HTERT RPE-1 (cell line): Measurements from ENCODE around the gene SOX6.

Experiments used
- in situ Hi-C: fragments of 300-500 bp; cut with MboI; formaldehyde crosslinking; loops from 4 replicates; pipeline ENCODE4 v1.14.3; 2020; ENCODE audit warnings: low sequenced_read_pairs

SOX6 gene

GRCh38 chr11:16279524-16279923 lies 76.8 kb downstream of the SOX6 start:
- in situ Hi-C loops: no loop called here

- in situ Hi-C loops: no loop called here
These were observed 77.4 kb downstream of the SOX6 start for GRCh38 chr11:16278979-16279378.

DNA sequence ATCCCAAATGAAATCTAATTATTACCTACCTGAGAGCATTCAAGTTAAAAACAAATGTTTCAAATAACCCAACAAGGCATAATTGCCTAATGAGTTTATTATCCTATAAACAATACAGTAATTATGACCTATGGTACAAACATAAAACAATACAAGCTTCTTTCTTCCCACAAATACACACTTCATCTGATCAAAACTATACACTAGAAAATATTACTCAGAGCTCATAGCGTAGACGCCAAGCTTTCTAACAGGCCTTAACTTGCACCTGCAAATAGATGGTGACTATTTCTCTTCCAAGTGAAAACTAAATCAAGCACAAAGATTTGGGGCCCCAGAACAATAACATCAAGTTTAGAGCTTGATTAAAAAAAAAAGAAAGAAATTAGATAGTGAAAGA lies 78.1 kb downstream of the SOX6 start:
- in situ Hi-C loops: no loop called here

- in situ Hi-C loops: no loop called here
These were observed 80.1 kb downstream of the SOX6 start for GRCh38 chr11:16276251-16276650.

DNA sequence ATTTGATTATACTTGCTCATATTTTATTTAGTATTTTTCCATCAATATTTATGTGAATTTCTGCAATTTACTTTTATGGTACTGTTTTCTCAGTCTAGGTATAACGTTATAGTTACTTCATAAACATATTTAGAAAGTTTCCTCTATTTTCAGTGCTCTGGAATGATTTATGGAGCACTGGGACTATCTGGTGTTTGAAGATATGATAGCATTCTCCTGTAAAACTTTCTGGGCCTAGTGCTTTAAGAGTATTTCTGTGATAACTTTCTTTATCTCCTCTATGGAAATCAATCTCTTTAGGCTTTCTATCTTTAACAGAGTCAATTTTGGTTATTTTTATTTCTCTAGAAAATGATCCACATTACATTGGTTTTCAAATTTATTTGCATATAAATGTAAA lies 85.1 kb downstream of the SOX6 start:
- in situ Hi-C loops: no loop called here

DNA sequence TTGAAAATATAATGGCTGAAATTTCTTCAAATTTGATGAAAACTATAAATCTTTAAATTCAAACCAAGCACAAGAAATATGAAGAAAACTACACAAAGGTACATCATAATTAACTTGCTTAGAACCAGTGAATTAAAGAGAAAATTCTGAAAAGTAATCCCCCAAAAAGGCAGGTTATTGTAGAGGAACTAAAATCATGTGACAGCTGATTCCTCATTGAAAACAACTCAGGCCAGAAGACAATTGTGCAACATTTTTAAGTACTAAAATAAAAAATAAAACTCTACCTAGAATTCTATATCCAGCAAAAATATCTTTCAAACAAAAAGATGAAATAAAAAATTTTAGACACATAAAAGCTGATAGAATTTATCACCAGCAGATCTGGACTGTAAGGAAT lies 90.3 kb downstream of the SOX6 start:
- in situ Hi-C loops: no loop called here

DNA sequence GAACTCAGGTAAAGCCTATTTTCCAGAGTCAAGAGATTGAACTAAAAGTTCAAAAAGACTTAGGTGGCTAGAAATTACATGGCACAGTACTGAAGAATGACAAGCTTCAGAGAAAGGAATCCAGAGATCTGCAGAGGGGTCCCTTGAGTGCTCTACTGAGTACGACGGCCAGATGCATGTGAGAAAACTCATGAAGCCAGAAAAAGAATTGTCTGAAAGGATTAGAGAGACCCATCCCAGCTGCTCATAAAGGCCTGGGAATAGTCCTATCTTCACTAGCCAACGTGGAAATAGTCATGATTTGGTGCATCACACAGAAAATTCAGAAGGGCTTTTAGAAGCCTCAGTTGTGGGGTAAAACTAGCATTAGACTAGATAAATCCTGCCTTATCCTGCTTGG lies 91.3 kb downstream of the SOX6 start:
- in situ Hi-C loops: no loop called here

DNA sequence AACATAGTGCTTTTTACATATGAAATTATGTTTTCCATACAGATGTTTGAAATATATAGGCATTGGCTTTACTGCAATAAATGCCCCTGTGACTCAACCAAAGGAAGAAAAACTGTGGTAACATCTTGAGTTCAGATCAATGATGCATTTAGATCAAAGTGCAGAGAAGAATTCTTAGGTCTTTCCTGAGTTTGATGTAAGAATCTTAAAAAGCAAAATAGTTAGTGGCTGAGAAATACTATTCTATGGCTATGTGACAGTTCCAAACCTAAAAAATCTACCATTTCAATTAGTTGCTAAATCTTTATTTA lies 93.7 kb downstream of the SOX6 start:
- in situ Hi-C loops: no loop called here

DNA sequence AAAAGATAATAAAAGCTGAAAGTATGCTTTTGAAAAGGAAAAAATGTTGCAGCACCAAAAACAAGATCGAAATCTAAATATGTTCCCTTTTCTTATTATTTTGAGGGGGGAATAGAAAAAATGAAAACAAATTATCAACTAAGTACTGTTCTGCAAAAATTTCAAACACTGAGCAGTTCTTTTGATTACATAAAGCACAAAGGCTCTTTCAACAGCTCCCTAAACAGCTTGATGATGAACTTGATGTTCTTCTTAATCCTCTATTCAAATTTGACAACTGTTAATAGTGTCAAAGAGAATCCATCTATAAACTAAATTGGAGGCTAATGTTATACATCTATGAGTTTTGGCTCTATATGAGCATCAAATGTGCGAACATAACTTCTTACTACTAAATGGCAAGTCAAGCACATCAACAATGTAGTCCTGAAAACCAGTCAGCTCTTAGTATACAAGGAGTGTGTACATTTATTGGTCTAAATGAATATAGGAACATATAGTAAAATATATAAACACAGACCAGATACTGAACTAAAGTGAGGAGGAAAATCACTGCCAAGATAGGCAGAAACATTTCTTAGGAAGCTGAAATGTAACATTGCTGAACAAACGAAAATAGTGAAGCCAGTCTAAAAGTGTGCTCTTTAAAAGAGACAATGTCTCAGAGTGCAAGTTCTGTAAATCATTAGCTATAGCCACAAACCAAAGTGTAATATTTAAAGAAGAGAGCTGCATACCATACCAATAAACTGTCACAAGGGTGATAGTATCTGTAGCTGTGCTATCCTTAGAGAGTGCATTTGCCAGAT lies 94.3 kb downstream of the SOX6 start:
- in situ Hi-C loops: no loop called here

- in situ Hi-C loops: no loop called here
These were observed 104.0 kb downstream of the SOX6 start for GRCh38 chr11:16252373-16252772.

DNA sequence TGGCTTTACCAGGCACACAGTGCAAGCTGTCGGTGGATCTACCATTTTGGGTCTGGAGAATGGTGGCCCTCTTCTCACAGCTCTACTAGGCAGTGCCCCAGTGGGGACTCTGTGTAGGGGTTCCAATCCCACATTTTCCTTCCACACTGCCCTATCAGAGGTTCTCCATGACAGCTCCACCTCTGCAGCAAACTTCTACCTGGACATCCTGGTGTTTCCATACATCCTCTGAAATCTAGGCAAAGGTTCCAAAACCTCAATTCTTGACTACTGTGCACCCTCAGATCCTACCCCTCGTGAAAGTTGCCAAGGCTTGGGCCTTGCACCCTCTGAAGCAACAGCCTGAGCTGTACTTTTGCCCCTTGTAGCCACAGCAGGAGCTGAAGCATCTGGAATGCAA lies 108.1 kb downstream of the SOX6 start:
- in situ Hi-C loops: no loop called here

DNA sequence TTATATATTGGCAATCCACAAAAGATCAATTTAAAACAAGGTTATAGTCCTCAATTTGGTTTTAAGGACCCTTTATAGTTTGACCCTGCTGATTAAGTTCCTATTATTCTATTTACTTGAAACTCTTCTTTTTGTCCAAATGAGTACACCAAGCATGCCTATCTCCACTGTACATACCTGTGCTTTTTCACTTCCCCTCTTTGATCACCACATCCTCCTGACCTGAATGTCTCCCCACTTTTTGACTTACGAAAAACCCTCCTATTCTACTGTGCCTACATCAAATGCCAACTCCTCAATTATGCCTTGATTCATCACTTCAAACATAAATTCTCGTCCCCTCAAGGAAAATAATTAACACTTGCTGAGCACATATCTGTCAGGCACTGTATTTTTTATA lies 113.5 kb downstream of the SOX6 start:
- in situ Hi-C loops: no loop called here

DNA sequence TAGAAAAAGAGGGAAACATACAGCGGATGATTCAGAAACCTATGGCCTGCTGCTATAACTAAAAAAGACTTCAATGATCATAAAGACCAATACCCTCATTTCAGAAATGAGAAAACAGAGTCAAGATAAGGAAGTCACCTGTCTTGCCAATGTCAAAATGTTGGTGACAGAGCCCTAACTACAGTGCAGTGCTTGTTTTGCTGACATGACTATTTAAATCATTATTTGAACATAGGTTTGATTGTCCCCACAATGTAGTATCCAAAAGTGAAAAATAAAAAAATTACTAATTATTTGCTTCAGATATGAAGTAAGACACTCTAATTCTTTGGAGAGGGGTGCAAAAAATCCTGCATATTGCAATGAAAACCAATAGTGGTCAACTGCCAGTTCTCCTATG lies 115.7 kb downstream of the SOX6 start:
- in situ Hi-C loops: no loop called here

- in situ Hi-C loops: no loop called here
These were observed 116.9 kb downstream of the SOX6 start for GRCh38 chr11:16239141-16240105.

- in situ Hi-C loops: no loop called here
These were observed 130.1 kb downstream of the SOX6 start for GRCh38 chr11:16226245-16226644.

DNA sequence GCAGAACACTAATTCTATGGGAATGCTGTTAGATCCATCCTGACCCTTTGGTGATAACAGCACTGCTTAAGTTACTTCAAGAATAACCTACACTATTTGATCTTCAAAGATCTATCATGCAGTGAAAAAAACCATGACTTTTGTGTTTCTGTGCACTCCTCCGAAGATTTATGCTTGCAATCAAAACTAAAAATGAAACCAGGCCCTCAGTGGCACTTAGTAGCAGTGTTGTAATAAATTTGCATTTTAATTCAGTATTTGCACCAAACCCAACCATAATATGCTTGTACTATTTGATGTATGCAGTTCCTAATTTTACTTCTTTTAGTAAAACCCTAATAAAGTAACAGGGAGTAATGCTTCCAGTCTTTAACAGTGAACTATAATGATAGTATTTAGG lies 130.7 kb downstream of the SOX6 start:
- in situ Hi-C loops: no loop called here

GRCh38 chr11:16223558-16223957 lies 132.8 kb downstream of the SOX6 start:
- in situ Hi-C loops: no loop called here

GRCh38 chr11:16217631-16218030 lies 138.7 kb downstream of the SOX6 start:
- in situ Hi-C loops: no loop called here

GRCh38 chr11:16216831-16217230 lies 139.5 kb downstream of the SOX6 start:
- in situ Hi-C loops: no loop called here

DNA sequence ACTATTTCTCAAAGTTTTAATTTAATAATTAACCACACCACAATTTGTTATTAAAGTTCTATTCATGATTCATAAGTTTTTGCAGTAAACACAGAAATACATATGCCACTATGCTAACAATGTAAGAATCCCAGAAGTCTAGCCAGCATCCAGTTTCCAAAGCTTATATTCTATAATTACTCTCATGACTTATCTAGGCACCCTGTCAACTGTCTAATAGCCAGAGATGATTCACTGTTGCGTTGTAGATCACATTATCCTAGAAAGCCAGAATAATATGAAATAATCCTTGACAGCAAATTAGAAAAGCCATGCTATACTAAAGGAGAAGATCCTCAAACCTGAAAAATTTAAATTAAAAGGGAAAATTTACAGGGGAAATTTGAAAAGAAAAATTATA lies 141.0 kb downstream of the SOX6 start:
- in situ Hi-C loops: no loop called here

DNA sequence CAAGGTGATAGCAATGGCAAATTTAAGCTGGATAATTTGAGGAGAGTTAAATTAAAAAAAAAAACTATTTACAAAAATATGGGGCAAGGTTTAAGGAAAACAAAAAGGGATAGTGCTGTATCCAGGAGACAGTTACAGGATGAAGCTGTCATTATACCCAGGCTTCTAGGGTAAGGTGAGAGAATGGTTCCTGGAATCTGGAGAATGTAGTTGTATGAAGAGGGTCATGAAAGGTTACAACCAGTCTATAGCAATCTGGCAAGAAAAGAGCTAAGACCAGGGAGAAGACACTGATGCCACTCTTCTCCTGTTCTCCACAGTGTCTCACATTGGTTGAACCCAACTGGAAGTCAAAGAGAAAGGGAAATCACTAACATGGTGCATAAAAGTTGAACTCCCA lies 144.9 kb downstream of the SOX6 start:
- in situ Hi-C loops: no loop called here

DNA sequence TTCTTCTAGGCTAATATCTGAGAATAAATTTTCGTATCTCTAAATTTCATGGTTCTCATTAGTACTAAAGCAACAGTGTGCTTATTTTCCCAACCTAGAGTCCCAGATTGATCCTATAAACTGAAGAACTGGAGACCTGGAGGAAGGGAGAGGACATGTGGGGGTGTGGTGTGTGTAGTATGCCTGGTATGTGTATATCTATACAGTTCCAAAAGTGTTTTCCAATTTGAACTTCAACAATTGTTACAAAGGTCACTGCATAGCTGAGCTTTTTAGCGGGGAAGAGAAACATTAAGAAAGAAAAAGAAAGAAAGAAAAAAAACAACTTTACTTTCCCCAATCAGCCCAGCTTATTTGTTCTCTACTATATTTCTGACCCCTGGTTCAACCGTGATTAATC lies 152.1 kb downstream of the SOX6 start:
- in situ Hi-C loops: no loop called here
